ENCODE results near the gene DDIT4. TPM values are rescaled to one million over a fixed set of nuclear protein-coding genes. Genes with fewer than 3 reads are reported as not detected.

The DDIT4 gene
- total and polyA plus RNA-seq, 9 of the 15 experiments (the other 6 are each of a cell fraction or from before 2014, with no cell fraction given), result 8.2 to 675 (median 159) TPM

GRCh38 chr10:72226418-72227027 lies 47.2 kb upstream of the DDIT4 start (continued):
- TF ChIP-seq RAD51 (IDR thresholded peaks at IDR 0.05; ENCODE audit: borderline replicate concordance, low read depth), result no peak
- no peak for TF ChIP-seq SRSF9 (IDR thresholded peaks at IDR 0.05; ENCODE audit: borderline replicate concordance, low read depth, low read length)
- TF ChIP-seq BMI1 (IDR thresholded peaks at IDR 0.05; ENCODE audit: low read length), result no peak
- TF ChIP-seq RFX7 (CRISPR knock-in tag; IDR thresholded peaks at IDR 0.05), result no peak
- TF ChIP-seq HDAC3 (IDR thresholded peaks at IDR 0.05; ENCODE audit: borderline replicate concordance, partially characterized antibody), result no peak
- TF ChIP-seq IFI16 (CRISPR knock-in tag; IDR thresholded peaks at IDR 0.05), result no peak
- no peak for TF ChIP-seq ZNF766 (CRISPR knock-in tag; conservative IDR thresholded peaks at IDR 0.05)
- no peak for TF ChIP-seq ZNF764 (CRISPR knock-in tag; IDR thresholded peaks at IDR 0.05; ENCODE audit: low read depth)

DNA sequence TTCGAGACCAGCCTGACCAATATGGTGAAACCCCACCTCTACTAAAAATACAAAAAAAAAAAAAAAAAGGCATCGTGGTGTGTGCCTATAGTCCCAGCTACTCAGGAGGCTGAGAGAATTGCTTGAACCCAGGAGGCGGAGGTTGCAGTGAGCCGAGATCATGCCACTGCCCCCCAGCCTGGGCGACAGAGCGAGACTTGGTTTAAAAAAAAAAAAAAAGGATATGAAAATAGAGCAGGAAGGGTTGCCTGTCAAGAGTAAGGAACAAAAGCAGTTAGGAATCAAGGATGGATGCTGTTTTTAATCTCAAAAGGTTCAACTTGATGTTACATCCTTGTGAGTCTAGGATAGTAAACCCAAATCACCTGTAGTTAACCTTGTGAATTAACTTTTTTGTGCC lies 45.9 kb upstream of the DDIT4 start:
- H2AFZ ChIP-seq (ENCODE audit: low read depth, low read length), result no peak overlapping the region
- H3K9me1 ChIP-seq (ENCODE audit: control insufficient read depth, insufficient read depth, low read length), result no peaks in the 10 kb centered on the region
- H3K9me3 ChIP-seq (replicated peaks; ENCODE audit: control insufficient read depth, insufficient read depth, low read depth, low read length), result no peaks in the 10 kb centered on the region
- no peak for TF ChIP-seq POLR3G (IDR thresholded peaks at IDR 0.05; ENCODE audit: extremely low read depth, insufficient read length, insufficient replicate concordance)
- TF ChIP-seq BRD4 (IDR thresholded peaks at IDR 0.05), result no peak
- no peak for TF ChIP-seq ZNF197 (CRISPR knock-in tag; IDR thresholded peaks at IDR 0.05; ENCODE audit: low read depth)
- no peak for TF ChIP-seq ZNF551 (CRISPR knock-in tag; IDR thresholded peaks at IDR 0.05)
- no peak for TF ChIP-seq ZNF146 (CRISPR knock-in tag; IDR thresholded peaks at IDR 0.05; ENCODE audit: unreplicated experiment)
- no peak for TF ChIP-seq MLLT1 (IDR thresholded peaks at IDR 0.05)
- TF ChIP-seq, protein P1, sequence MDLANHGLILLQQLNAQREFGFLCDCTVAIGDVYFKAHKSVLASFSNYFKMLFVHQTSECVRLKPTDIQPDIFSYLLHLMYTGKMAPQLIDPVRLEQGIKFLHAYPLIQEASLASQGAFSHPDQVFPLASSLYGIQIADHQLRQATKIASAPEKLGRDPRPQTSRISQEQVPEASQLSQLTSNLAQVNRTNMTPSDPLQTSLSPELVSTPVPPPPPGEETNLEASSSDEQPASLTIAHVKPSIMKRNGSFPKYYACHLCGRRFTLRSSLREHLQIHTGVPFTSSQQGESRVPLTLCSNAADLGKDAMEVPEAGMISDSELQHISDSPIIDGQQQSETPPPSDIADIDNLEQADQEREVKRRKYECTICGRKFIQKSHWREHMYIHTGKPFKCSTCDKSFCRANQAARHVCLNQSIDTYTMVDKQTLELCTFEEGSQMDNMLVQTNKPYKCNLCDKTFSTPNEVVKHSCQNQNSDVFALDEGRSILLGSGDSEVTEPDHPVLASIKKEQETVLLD (IDR thresholded peaks at IDR 0.05), result no peak
- H4K20me1 ChIP-seq (replicated peaks; ENCODE audit: control insufficient read depth, insufficient read depth, low read length), result no peaks in the 10 kb centered on the region
- no peak overlapping the region for H3K4me2 ChIP-seq (ENCODE audit: insufficient read depth, low read length)
- CTCF ChIA-PET (ENCODE audit: low intra/inter-chr PET ratio), result interaction anchor here (0.7 kb wide), 1 partner anchor 93 kb away, joined by 5 read pairs; no protein-coding TSS in a partner anchor
- H3K79me2 ChIP-seq (ENCODE audit: control insufficient read depth, insufficient read depth, low read length), result peaks cover 40% of the 10 kb centered on the region
- POLR2A ChIA-PET, result interaction anchor here (0.6 to 3.3 kb wide), 6 partner anchors 9 to 1337 kb away, joined by 3 to 18 read pairs (median 9); partner anchors contain the start of genes ANAPC16, ASCC1 and DDIT4
- ATAC-seq (no peak), FAIRE-seq (no peak), DNase-seq (ENCODE audit: extremely low read depth in 1 of 4, low spot score in 3 of 4) (no peak)
- no peak overlapping the region for H3K9ac ChIP-seq (ENCODE audit: insufficient read depth in 1 of 2, low read depth in 2 of 2, low read length in 2 of 2)
- peaks cover 4 to 9% of the 10 kb centered on the region in 2 experiments; a peak in 2 of 5 replicates for H3K4me1 ChIP-seq (replicated peaks in 1 of 2; ENCODE audit: control insufficient read depth in 2 of 2, insufficient read depth in 2 of 2, low read length in 2 of 2)
- in situ Hi-C loops (cut with MboI) (loop anchor here (10.0 kb wide), 1 partner anchor 323 kb away; no protein-coding TSS in a partner anchor), intact Hi-C loops (cut with micrococcal nuclease) (no loop called here)
- no peaks in the 10 kb centered on the region for H3K27me3 ChIP-seq (ENCODE audit: control insufficient read depth in 2 of 2, insufficient read depth in 2 of 2, low read length in 2 of 2)
- H3K27ac ChIP-seq (ENCODE audit: extremely low read depth, low read depth, low read length), result no peak overlapping the region
- BruUV-seq (replicated peaks), result no TSS peak
- peaks cover 46% of the 10 kb centered on the region for H3K36me3 ChIP-seq (ENCODE audit: control insufficient read depth, insufficient read depth, low read length)
- H3K4me3 ChIP-seq, result no peak overlapping the region
- WGBS (ENCODE audit: insufficient coverage, low coverage, missing lambda C conversion rate), result 82% methylated on average over 4 of the region's 6 CpGs
